ENCODE data around the gene MYH13.

Gene MYH13

DNA sequence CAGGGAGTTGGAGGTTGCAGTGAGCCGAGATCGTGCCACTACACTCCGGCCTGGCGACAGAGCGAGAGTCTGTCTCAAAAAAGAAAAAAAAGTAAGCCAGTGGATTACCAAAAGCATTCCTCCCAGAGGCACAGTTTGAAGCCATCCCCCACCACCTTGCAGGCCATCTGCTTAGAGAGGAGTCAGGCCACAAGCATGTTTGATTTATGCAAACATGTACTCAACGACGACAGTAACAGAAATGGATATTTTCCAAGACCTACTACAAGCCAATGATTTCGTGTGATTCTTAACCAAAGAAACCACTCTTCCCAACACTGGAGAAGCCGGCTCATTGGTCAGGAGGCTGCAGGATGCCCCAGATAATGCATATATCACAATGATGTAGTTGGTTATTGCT lies 34.8 kb downstream of the MYH13 start:
- in situ Hi-C loops (cut with MboI; ENCODE audit: low pct_unique_long_range_greater_than_20kb, low sequenced_read_pairs, unreplicated experiment), result loop anchor here (25.0 kb wide), 1 partner anchor 274 kb away; no protein-coding TSS in a partner anchor
- TF ChIP-seq CTCF (IDR thresholded peaks at IDR 0.05; ENCODE audit: extremely low read depth, insufficient read depth, missing control alignments), result no peak
- DNase-seq (ENCODE audit: low spot score), result no peak

DNA sequence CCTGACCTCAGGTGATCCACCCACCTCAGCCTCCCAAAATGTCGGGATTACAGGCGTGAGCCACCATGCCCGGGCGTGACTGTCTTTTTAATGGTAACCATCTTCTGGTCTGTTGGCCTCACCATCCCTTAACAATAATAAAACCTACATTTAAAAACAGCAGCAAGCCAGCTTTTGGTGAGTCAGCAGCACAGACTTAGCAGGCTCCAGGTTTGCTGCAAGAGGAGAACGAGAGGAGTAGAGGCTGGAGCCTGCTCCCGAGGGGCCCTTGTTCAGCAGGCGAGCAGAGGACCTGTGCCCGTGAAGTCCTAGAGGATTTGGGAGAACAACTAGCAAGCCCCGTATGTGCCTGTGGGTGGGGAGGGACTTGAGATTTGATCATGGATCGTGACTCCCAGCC lies 35.7 kb downstream of the MYH13 start:
- no peak for DNase-seq (ENCODE audit: low spot score)
- in situ Hi-C loops (cut with MboI; ENCODE audit: low pct_unique_long_range_greater_than_20kb, low sequenced_read_pairs, unreplicated experiment), result loop anchor here (25.0 kb wide), 1 partner anchor 275 kb away; no protein-coding TSS in a partner anchor
- TF ChIP-seq CTCF (IDR thresholded peaks at IDR 0.05; ENCODE audit: extremely low read depth, insufficient read depth, missing control alignments), result no peak

DNA sequence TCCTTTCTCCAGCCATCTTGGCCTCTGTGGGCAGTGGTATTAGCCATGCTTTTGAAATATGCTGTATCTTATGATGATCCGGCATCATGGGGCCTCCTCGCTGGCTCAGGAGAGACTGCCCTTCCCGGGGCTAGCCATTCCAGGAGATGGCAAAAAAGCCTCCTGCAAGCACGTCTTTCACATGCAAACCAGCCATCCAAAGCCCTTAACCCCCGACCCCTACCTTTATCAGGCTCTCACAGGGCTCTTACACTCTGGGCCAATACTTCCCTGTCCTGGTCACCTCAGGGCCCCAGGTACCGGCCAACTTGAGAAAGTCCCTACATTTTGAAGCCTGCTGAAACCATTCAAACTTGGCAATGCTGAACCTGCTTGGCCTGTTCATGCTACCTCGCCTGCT lies 36.4 kb downstream of the MYH13 start:
- no peak for DNase-seq (ENCODE audit: low spot score)
- in situ Hi-C loops (cut with MboI; ENCODE audit: low pct_unique_long_range_greater_than_20kb, low sequenced_read_pairs, unreplicated experiment), result loop anchor here (25.0 kb wide), 1 partner anchor 276 kb away; no protein-coding TSS in a partner anchor
- no peak for TF ChIP-seq CTCF (IDR thresholded peaks at IDR 0.05; ENCODE audit: extremely low read depth, insufficient read depth, missing control alignments)

GRCh38 chr17:10332515-10332914 lies 40.3 kb downstream of the MYH13 start:
- no peak for TF ChIP-seq CTCF (IDR thresholded peaks at IDR 0.05; ENCODE audit: extremely low read depth, insufficient read depth, missing control alignments)
- DNase-seq (ENCODE audit: low spot score), result no peak
- in situ Hi-C loops (cut with MboI; ENCODE audit: low pct_unique_long_range_greater_than_20kb, low sequenced_read_pairs, unreplicated experiment), result loop anchor here (25.0 kb wide), 1 partner anchor 280 kb away; no protein-coding TSS in a partner anchor

DNA sequence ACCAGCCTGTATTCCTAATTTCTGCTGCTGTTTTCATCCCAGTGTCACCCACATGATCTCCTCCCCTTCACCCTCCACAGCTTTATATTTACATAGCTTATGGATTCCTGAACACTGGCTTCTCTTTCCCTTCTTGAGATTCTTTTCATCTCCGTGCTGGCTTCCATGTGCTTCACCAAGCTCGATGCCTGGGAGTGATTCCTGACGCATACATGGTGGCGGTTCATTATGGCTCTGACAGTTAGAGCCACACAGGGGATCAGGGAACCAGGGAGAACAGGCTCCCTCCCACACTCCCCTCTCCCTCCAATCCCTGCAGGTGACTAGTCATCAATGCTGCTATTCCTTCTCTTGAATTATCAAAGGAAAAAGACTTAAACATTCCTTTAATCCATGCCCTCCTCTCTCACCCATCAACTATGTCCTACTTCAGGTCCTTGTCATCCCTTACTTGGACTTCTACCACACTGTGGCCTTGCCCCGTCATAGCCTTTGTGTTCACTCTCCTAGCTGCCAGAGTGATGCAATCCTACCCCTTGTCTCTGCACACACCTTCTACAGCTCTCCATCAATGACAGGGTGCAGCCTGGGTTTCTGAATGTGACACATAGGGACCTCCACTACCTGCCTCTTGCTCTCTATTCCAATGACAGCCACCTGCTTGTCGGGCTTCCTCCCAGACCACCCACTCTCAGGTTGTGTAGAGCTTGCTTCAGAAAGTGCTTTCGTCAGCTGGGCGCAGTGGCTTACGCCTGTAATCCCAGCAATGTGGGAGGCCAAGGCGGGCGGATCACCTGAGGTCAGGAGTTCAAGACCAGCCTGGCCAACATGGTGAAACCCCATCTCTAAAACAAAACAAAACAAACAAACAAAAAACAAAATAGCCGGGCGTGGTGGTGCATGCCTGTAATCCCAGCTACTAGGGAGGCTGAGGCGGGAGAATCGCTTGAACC lies 43.6 kb downstream of the MYH13 start:
- TF ChIP-seq CTCF (IDR thresholded peaks at IDR 0.05; ENCODE audit: extremely low read depth, insufficient read depth, missing control alignments), result no peak
- in situ Hi-C loops (cut with MboI; ENCODE audit: low pct_unique_long_range_greater_than_20kb, low sequenced_read_pairs, unreplicated experiment), result loop anchor here (25.0 kb wide), 1 partner anchor 283 kb away; no protein-coding TSS in a partner anchor
- DNase-seq (ENCODE audit: low spot score), result no peak

DNA sequence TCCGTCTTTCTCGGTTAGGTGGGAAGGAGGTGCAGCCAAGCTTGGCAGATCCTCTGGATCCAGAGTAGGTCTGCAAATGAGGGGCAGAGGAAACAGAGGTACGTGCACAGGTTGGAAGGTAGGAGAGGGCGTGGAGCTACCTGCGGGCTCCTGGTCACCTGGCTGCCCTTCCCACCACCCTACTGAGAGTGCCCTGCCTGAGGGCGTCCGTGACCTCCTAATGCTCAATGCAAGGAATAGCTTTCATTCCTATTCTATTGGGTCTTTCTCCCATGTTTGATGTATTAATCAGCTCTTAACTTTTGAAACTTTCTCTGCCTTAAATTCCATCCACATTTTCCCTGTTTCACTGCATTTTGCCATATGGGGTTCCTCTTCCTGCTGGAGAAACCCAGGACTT lies 44.6 kb downstream of the MYH13 start:
- no peak for DNase-seq (ENCODE audit: low spot score)
- no peak for TF ChIP-seq CTCF (IDR thresholded peaks at IDR 0.05; ENCODE audit: extremely low read depth, insufficient read depth, missing control alignments)
- in situ Hi-C loops (cut with MboI; ENCODE audit: low pct_unique_long_range_greater_than_20kb, low sequenced_read_pairs, unreplicated experiment), result loop anchor here (25.0 kb wide), 1 partner anchor 284 kb away; no protein-coding TSS in a partner anchor

All from GM13977 (cell line).